Stimulated activated CD4-positive, alpha-beta T cell treated with anti-CD3 and anti-CD28 coated beads, TNF-alpha, amount 100 ng/mL, for 4 hours (primary cell): ENCODE results near the gene TMEM18.
A peak's percentile ranks its signal among the peaks of the same experiment; 100 is the strongest.
"Not testable (repeated sequence)": the region's sequence is repeated elsewhere in the genome, so short reads cannot be mapped to it uniquely, and the experiment has no call there.

Experiments
- DNase-seq, 3 experiments: peaks; one replicate each; pipeline ENCODE4 v3.0.0-alpha.2; 2020; ENCODE audit warnings: low read depth in 3 of 3

The TMEM18 gene

GRCh38 chr2:677056-677958 is at the start of gene TMEM18:
Gene TMEM18, minus strand, starts transcription at chr2:677406. Its CDS starts 61 bp downstream, at chr2:677345.
- DNase-seq: peak in 2 of 3 experiments; percentile 94

GRCh38 chr2:726169-726568 is 49.0 kb upstream of the TMEM18 start:
- DNase-seq: no peak

GRCh38 chr2:725468-725867 is 48.3 kb upstream of the TMEM18 start:
- no peak for DNase-seq

GRCh38 chr2:723761-724160 is 46.6 kb upstream of the TMEM18 start:
- DNase-seq: no peak

- DNase-seq: no peak
Measured at GRCh38 chr2:720842-721241, 43.6 kb upstream of the TMEM18 start.

GRCh38 chr2:719734-720133 is 42.5 kb upstream of the TMEM18 start:
- DNase-seq: no peak

GRCh38 chr2:719191-719590 is 42.0 kb upstream of the TMEM18 start:
- DNase-seq: no peak

- no peak for DNase-seq
Measured at GRCh38 chr2:717661-718060, 40.5 kb upstream of the TMEM18 start.

- DNase-seq: no peak
Measured at GRCh38 chr2:715854-716560, 38.8 kb upstream of the TMEM18 start.

- DNase-seq: no peak
Measured at GRCh38 chr2:715038-715437, 37.8 kb upstream of the TMEM18 start.

GRCh38 chr2:714005-714741 is 37.0 kb upstream of the TMEM18 start:
- no peak for DNase-seq

- no peak for DNase-seq
Measured at GRCh38 chr2:710867-711665, 33.9 kb upstream of the TMEM18 start.

GRCh38 chr2:709138-709765 is 32.0 kb upstream of the TMEM18 start:
- DNase-seq: no peak

GRCh38 chr2:708667-709066 is 31.5 kb upstream of the TMEM18 start:
- no peak for DNase-seq

- no peak for DNase-seq
Measured at GRCh38 chr2:705971-706511, 28.8 kb upstream of the TMEM18 start.

GRCh38 chr2:702765-703164 is 25.6 kb upstream of the TMEM18 start:
- DNase-seq: not testable (repeated sequence)

GRCh38 chr2:696999-697627 is 19.9 kb upstream of the TMEM18 start:
- no peak for DNase-seq

GRCh38 chr2:696463-696862 is 19.3 kb upstream of the TMEM18 start:
- no peak for DNase-seq

GRCh38 chr2:694906-695510 is 17.8 kb upstream of the TMEM18 start:
- DNase-seq: no peak

GRCh38 chr2:694174-694573 is 17.0 kb upstream of the TMEM18 start:
- no peak for DNase-seq
